Calu3 (cell line): ENCODE data around the gene AGTR1. TPM values are rescaled to one million over a fixed set of nuclear protein-coding genes. Genes with fewer than 3 reads are reported as not detected.

Experiments
- BruUV-seq: library from RNA; stranded (reverse); fragments of 400-500 nt; replicated peaks from 2 replicates; lab custom pipeline; 2021; lab: Mats Ljungman, UMichigan
- CTCF ChIA-PET: fragments of 300-600 bp; sonication (Branson Sonifier 250); formaldehyde crosslinking; loops from one replicate; lab custom pipeline; 2022; ENCODE audit warnings: antibody characterized with exemption; lab: Charles Lee
- DNase-seq: peaks from one replicate; pipeline ENCODE4 v3.0.0; 2022
- H3K27ac Mint-ChIP-seq: one replicate; pipeline ENCODE4 v1.8.0; 2022; ENCODE audit warnings: mixed read lengths; ENCODE audit not compliant: unreplicated experiment
- H3K27me3 Mint-ChIP-seq: one replicate; pipeline ENCODE4 v1.8.0; 2022; ENCODE audit warnings: mixed read lengths; ENCODE audit not compliant: unreplicated experiment
- H3K36me3 Mint-ChIP-seq: one replicate; pipeline ENCODE4 v1.8.0; 2022; ENCODE audit warnings: mild to moderate bottlenecking, moderate library complexity, mixed read lengths; ENCODE audit not compliant: insufficient read depth, unreplicated experiment
- H3K4me1 Mint-ChIP-seq: one replicate; pipeline ENCODE4 v1.8.0; 2022; ENCODE audit warnings: mild to moderate bottlenecking, low read depth, mixed read lengths; ENCODE audit not compliant: unreplicated experiment
- H3K4me3 Mint-ChIP-seq: one replicate; pipeline ENCODE4 v1.8.0; 2022; ENCODE audit warnings: mild to moderate bottlenecking, low read depth, moderate library complexity, mixed read lengths; ENCODE audit not compliant: unreplicated experiment
- H3K9me3 Mint-ChIP-seq: one replicate; pipeline ENCODE4 v1.8.0; 2022; ENCODE audit warnings: low read depth, mixed read lengths; ENCODE audit not compliant: unreplicated experiment
- CTCF ChIP-seq: fragments of 200-600 bp; IDR thresholded peaks from one replicate; pipeline ENCODE4 v1.8.0; 2022; ENCODE audit warnings: antibody characterized with exemption; ENCODE audit not compliant: unreplicated experiment
- intact Hi-C: fragments of 100-400 bp; cut with micrococcal nuclease; formaldehyde crosslinking; loops from one replicate; pipeline ENCODE4 v1.10.0; 2022; ENCODE audit not compliant: unreplicated experiment
- total RNA-seq: library from RNA; stranded (reverse); gene quantifications from 2 replicates; pipeline ENCODE4 v1.2.3, GENCODE V29; 2022

Gene AGTR1
- total RNA-seq, 1 experiment from 2014 or later, result not detected

GRCh38 chr3:148736086-148736485 lies 38.4 kb downstream of the AGTR1 start:
- Mint-ChIP-seq H3K27me3 (no peaks in the 10 kb centered on the region), H3K4me3 (no peak overlapping the region), H3K36me3 (no peaks in the 10 kb centered on the region), H3K27ac (no peak overlapping the region), H3K4me1 (no peaks in the 10 kb centered on the region), H3K9me3 (no peaks in the 10 kb centered on the region)
- no peak for DNase-seq
- no TSS peak for BruUV-seq
- intact Hi-C loops, result no loop called here
- CTCF ChIA-PET, result no interaction called here
- no peak for TF ChIP-seq CTCF

- H3K4me3 Mint-ChIP-seq, result no peak overlapping the region
- DNase-seq, result no peak
- no peaks in the 10 kb centered on the region for H3K36me3 Mint-ChIP-seq
- no peak overlapping the region for H3K27ac Mint-ChIP-seq
- BruUV-seq, result no TSS peak
- H3K27me3 Mint-ChIP-seq, result no peaks in the 10 kb centered on the region
- no peak for TF ChIP-seq CTCF
- no peaks in the 10 kb centered on the region for H3K4me1 Mint-ChIP-seq
- CTCF ChIA-PET, result no interaction called here
- intact Hi-C loops, result no loop called here
- H3K9me3 Mint-ChIP-seq, result no peaks in the 10 kb centered on the region
Measured at GRCh38 chr3:148737104-148737530, 39.4 kb downstream of the AGTR1 start.

- intact Hi-C loops, result no loop called here
- Mint-ChIP-seq H3K36me3 (no peaks in the 10 kb centered on the region), H3K4me1 (no peaks in the 10 kb centered on the region), H3K27ac (no peak overlapping the region), H3K9me3 (no peaks in the 10 kb centered on the region), H3K4me3 (no peak overlapping the region), H3K27me3 (no peaks in the 10 kb centered on the region)
- no TSS peak for BruUV-seq
- no peak for TF ChIP-seq CTCF
- DNase-seq, result no peak
- CTCF ChIA-PET, result interaction anchor here (0.5 to 0.7 kb wide), 2 partner anchors 11 to 180 kb away, joined by 3 read pairs; no protein-coding TSS in a partner anchor
Measured at GRCh38 chr3:148739720-148740119, 42.0 kb downstream of the AGTR1 start.

GRCh38 chr3:148740291-148740690 lies 42.6 kb downstream of the AGTR1 start:
- H3K4me1 Mint-ChIP-seq, result no peaks in the 10 kb centered on the region
- no peak for DNase-seq
- TF ChIP-seq CTCF, result no peak
- no peaks in the 10 kb centered on the region for H3K36me3 Mint-ChIP-seq
- CTCF ChIA-PET, result no interaction called here
- no peak overlapping the region for H3K27ac Mint-ChIP-seq
- H3K9me3 Mint-ChIP-seq, result no peaks in the 10 kb centered on the region
- no TSS peak for BruUV-seq
- no peak overlapping the region for H3K4me3 Mint-ChIP-seq
- intact Hi-C loops, result no loop called here
- H3K27me3 Mint-ChIP-seq, result no peaks in the 10 kb centered on the region
